Upper lobe of left lung (tissue), 6 donors: ENCODE data around the gene KCNN2. TPM values are rescaled to one million over a fixed set of nuclear protein-coding genes. Genes with fewer than 3 reads are reported as not detected.

ENCODE experiments used
- ATAC-seq, 2 donors: fragments of 200-7000 bp; cut with Tn5 transposase; one replicate each; pipeline ENCODE4 v1.9.1; 2022; ENCODE audit warnings: mild to moderate bottlenecking in 2 of 2, moderate library complexity in 2 of 2; ENCODE audit not compliant: low FRiP score in 2 of 2
- DNase-seq, 2 donors: peaks; one replicate each; pipeline ENCODE4 v3.0.0-alpha.2; 2019 to 2020
- H3K27ac ChIP-seq, 4 donors: fragments of 200-600 bp; sonication (generic); one replicate each; pipeline ENCODE4 v1.5.1; 2016 to 2019
- H3K27me3 ChIP-seq, 4 donors: fragments of 200-600 bp; sonication (generic); one replicate each; pipeline ENCODE4 v1.5.1; 2017 to 2019
- H3K36me3 ChIP-seq, 4 donors: fragments of 200-600 bp; sonication (generic); one replicate each; pipeline ENCODE4 v1.5.1; 2016 to 2019
- H3K4me1 ChIP-seq, 4 donors: fragments of 200-600 bp; sonication (generic); one replicate each; pipeline ENCODE4 v1.5.1; 2018 to 2019
- H3K4me3 ChIP-seq, 4 donors: fragments of 200-600 bp; sonication (generic); one replicate each; pipeline ENCODE4 v1.5.1; 2017 to 2019; ENCODE audit warnings: mild to moderate bottlenecking in 2 of 4, moderate library complexity in 1 of 4
- H3K9me3 ChIP-seq, 4 donors: fragments of 200-600 bp; sonication (generic); one replicate each; pipeline ENCODE4 v1.5.1; 2018 to 2019
- CTCF ChIP-seq, 6 experiments: fragments of 450-650 bp in 4 of 6; fragments of 200-600 bp in 2 of 6; sonication (generic) in 2 of 6; IDR thresholded peaks; one replicate each; pipeline ENCODE4 v1.5.1; 2016 to 2019; ENCODE audit warnings: antibody characterized with exemption in 6 of 6
- EP300 ChIP-seq, 4 donors: sonication (generic); formaldehyde crosslinking; IDR thresholded peaks; one replicate each; pipeline ENCODE4 v1.5.1; 2017; ENCODE audit warnings: antibody characterized with exemption in 4 of 4, control low read depth in 2 of 4
- POLR2A ChIP-seq, 4 donors: fragments of 450-650 bp; IDR thresholded peaks; one replicate each; pipeline ENCODE4 v1.5.1; 2016 to 2017; ENCODE audit warnings: antibody characterized with exemption in 4 of 4, mild to moderate bottlenecking in 2 of 4
- POLR2AphosphoS5 ChIP-seq, 2 donors: sonication (generic); formaldehyde crosslinking; IDR thresholded peaks; one replicate each; pipeline ENCODE4 v1.5.1; 2017; ENCODE audit warnings: antibody characterized with exemption in 2 of 2
- WGBS, 2 donors: methylation state at CpG; one replicate each; pipeline ENCODE4 v1.1.5; 2017 to 2018; 5-methylcytosine and 5-hydroxymethylcytosine counted together
- total RNA-seq, 6 donors: library from RNA; depleted of rRNA in 4 of 6; stranded (reverse); fragments of >200 nt in 4 of 6; gene quantifications; one replicate each; pipeline versions ENCODE4 v1.1.0 to v1.2.1, GENCODE V29; 2016 to 2021
- donor health status: DM: no; HTN: no; CAD: no; lungs with moderate emphysema.
- donor health status: DM: no; HTN: yes; CAD: no; lungs with severe emphysema.

KCNN2 gene
- total RNA-seq, 6 donors from 2014 or later, result 0.55 to 3.2 (median 1.9) TPM

GRCh38 chr5:114327987-114328386 is 33.9 kb upstream of the KCNN2 start:
- WGBS, 2 donors, result 73 to 79% methylated on average over 3 of the region's 3 CpGs
- Histone ChIP-seq H3K36me3 (no peaks in the 10 kb centered on the region), H3K4me3 (no peak overlapping the region), H3K4me1 (no peaks in the 10 kb centered on the region), H3K27me3 (no peaks in the 10 kb centered on the region), H3K27ac (no peak overlapping the region), H3K9me3 (no peaks in the 10 kb centered on the region)
- DNase-seq (no peak), ATAC-seq (no peak)
- TF ChIP-seq CTCF (IDR thresholded peaks at IDR 0.05) (no peak), EP300 (IDR thresholded peaks at IDR 0.05) (no peak), POLR2A (IDR thresholded peaks at IDR 0.05) (no peak), POLR2AphosphoS5 (IDR thresholded peaks at IDR 0.05) (no peak)

- H3K9me3 ChIP-seq, result no peaks in the 10 kb centered on the region
- ATAC-seq, result no peak
- H3K36me3 ChIP-seq, result no peaks in the 10 kb centered on the region
- no peaks in the 10 kb centered on the region for H3K4me1 ChIP-seq
- no peak overlapping the region for H3K27ac ChIP-seq
- no peak for DNase-seq
- TF ChIP-seq EP300 (IDR thresholded peaks at IDR 0.05) (no peak), CTCF (IDR thresholded peaks at IDR 0.05) (no peak), POLR2A (IDR thresholded peaks at IDR 0.05) (no peak), POLR2AphosphoS5 (IDR thresholded peaks at IDR 0.05) (no peak)
- WGBS, 2 donors, result 73 to 75% methylated on average over 7 of the region's 7 CpGs
- no peaks in the 10 kb centered on the region for H3K27me3 ChIP-seq
- no peak overlapping the region for H3K4me3 ChIP-seq
Observed at GRCh38 chr5:114330916-114331531, 30.8 kb upstream of the KCNN2 start.

- ATAC-seq (no peak), DNase-seq (no peak)
- no peaks in the 10 kb centered on the region for H3K4me1 ChIP-seq
- H3K27me3 ChIP-seq, result no peaks in the 10 kb centered on the region
- no peaks in the 10 kb centered on the region for H3K36me3 ChIP-seq
- peak overlapping the region in 1 of 4 donors; percentile 6 for H3K27ac ChIP-seq
- no peak overlapping the region for H3K4me3 ChIP-seq
- H3K9me3 ChIP-seq, result no peaks in the 10 kb centered on the region
- TF ChIP-seq EP300 (IDR thresholded peaks at IDR 0.05) (no peak), POLR2AphosphoS5 (IDR thresholded peaks at IDR 0.05) (no peak), CTCF (IDR thresholded peaks at IDR 0.05) (no peak)
Observed at GRCh38 chr5:114332493-114332892, 29.4 kb upstream of the KCNN2 start.

GRCh38 chr5:114332925-114333324 is 28.9 kb upstream of the KCNN2 start:
- no peaks in the 10 kb centered on the region for H3K4me1 ChIP-seq
- no peak for TF ChIP-seq POLR2A (IDR thresholded peaks at IDR 0.05)
- no peak for TF ChIP-seq POLR2AphosphoS5 (IDR thresholded peaks at IDR 0.05)
- no peak for TF ChIP-seq EP300 (IDR thresholded peaks at IDR 0.05)
- TF ChIP-seq CTCF (IDR thresholded peaks at IDR 0.05), result no peak
- no peaks in the 10 kb centered on the region for H3K9me3 ChIP-seq
- no peaks in the 10 kb centered on the region for H3K36me3 ChIP-seq
- no peaks in the 10 kb centered on the region for H3K27me3 ChIP-seq
- 41 to 42% methylated on average over 5 of the region's 5 CpGs for WGBS, 2 donors
- H3K27ac ChIP-seq, result peak overlapping the region in 1 of 4 donors; percentile 6
- H3K4me3 ChIP-seq, result no peak overlapping the region
- no peak for ATAC-seq
- no peak for DNase-seq

- no peaks in the 10 kb centered on the region for H3K36me3 ChIP-seq
- H3K27ac ChIP-seq, result no peak overlapping the region
- no peaks in the 10 kb centered on the region for H3K9me3 ChIP-seq
- H3K4me3 ChIP-seq, result no peak overlapping the region
- whole genome bisulfite sequencing, 2 donors, result 68 to 78% methylated on average over 1 of the region's 1 CpG
- ATAC-seq, result no peak
- no peaks in the 10 kb centered on the region for H3K4me1 ChIP-seq
- DNase-seq, result no peak
- TF ChIP-seq POLR2AphosphoS5 (IDR thresholded peaks at IDR 0.05) (no peak), POLR2A (IDR thresholded peaks at IDR 0.05) (no peak), EP300 (IDR thresholded peaks at IDR 0.05) (no peak), CTCF (IDR thresholded peaks at IDR 0.05) (no peak)
- H3K27me3 ChIP-seq, result no peaks in the 10 kb centered on the region
Observed at GRCh38 chr5:114335391-114335790, 26.5 kb upstream of the KCNN2 start.
